PFSK-1 (cell line): ENCODE data around the gene AK8.

Experiments used
- FOXP2 ChIP-seq: optimal IDR thresholded peaks from 2 replicates; pipeline ENCODE3; 2011; ENCODE audit warnings: borderline replicate concordance, control low read depth, inconsistent platforms; ENCODE audit not compliant: insufficient read depth; ENCODE audit errors: extremely low read length, extremely low read depth
- POLR2AphosphoS5 ChIP-seq: IDR thresholded peaks from 2 replicates; pipeline ENCODE4 v1.6.1; 2012; ENCODE audit warnings: low read depth, mild to moderate bottlenecking, control low read depth, low read length, moderate library complexity
- REST ChIP-seq, 2 experiments: IDR thresholded peaks; 2 replicates each; pipeline versions ENCODE4 v1.6.1 to v1.8.0; 2011 to 2012; ENCODE audit warnings: low read depth in 2 of 2, low read length in 2 of 2, control low read depth in 1 of 2, inconsistent platforms in 1 of 2, mild to moderate bottlenecking in 1 of 2, moderate library complexity in 1 of 2; ENCODE audit not compliant: insufficient read depth in 1 of 2
- SIN3A ChIP-seq: IDR thresholded peaks from 2 replicates; pipeline ENCODE4 v1.6.1; 2012; ENCODE audit warnings: mild to moderate bottlenecking, low read length, moderate library complexity, borderline replicate concordance; ENCODE audit not compliant: insufficient read depth
- TAF1 ChIP-seq: IDR thresholded peaks from 2 replicates; pipeline ENCODE4 v1.6.1; 2012; ENCODE audit warnings: low read length, control low read depth, borderline replicate concordance; ENCODE audit not compliant: insufficient read depth

The AK8 gene

GRCh38 chr9:132703336-132703735, 174.7 kb downstream of the AK8 start:
- TF ChIP-seq POLR2AphosphoS5, result no peak

DNA sequence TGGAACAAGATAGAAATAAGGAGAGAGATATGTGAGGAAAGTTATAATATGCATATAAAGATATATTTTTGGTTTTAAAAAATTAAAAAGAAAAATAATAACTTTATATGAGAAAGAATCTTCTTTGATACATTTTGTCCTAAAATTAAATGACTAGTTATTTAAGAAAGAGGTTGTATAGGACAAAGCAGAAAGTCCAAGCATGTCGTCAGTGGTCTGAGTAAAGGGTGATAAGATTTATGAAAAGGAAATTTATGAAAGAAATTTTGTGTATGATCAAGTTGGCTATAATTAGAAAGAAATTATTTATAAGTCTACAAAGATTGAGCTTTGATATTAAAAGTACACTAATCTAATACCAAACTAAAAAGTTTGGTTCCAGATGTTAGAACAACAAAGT, 175.8 kb downstream of the AK8 start:
- TF ChIP-seq FOXP2, result no peak
- no peak for TF ChIP-seq REST (IDR thresholded peaks at IDR 0.05; ENCODE audit: insufficient read depth in 1 of 2, low read depth in 2 of 2, low read length in 2 of 2)
- TF ChIP-seq POLR2AphosphoS5, result no peak
- no peak for TF ChIP-seq TAF1
- no peak for TF ChIP-seq SIN3A

DNA sequence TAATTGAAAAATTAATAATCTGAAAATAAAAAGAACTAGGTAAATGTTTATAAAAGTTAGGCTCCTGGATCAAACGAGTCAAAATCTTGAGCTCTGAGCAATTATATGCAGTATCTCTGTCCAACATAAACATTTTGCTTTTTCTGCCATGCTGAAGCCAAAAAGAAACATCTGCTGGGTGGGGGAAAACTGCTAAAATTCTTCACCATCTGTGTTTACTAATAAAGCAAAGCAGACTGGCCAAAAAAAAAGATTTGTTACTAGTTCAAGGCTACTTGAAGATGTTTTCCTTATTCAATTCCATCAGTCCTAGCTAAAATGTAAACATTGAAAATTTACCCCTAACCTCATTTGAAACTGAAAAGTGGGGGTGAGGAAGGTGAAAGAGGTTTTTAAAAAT, 178.1 kb downstream of the AK8 start:
- TF ChIP-seq SIN3A (no peak), POLR2AphosphoS5 (no peak), TAF1 (no peak), REST (IDR thresholded peaks at IDR 0.05; ENCODE audit: insufficient read depth in 1 of 2, low read depth in 2 of 2, low read length in 2 of 2) (no peak), FOXP2 (no peak)

- TF ChIP-seq POLR2AphosphoS5, result no peak
- no peak for TF ChIP-seq REST (IDR thresholded peaks at IDR 0.05; ENCODE audit: insufficient read depth in 1 of 2, low read depth in 2 of 2, low read length in 2 of 2)
- TF ChIP-seq FOXP2, result no peak
- no peak for TF ChIP-seq SIN3A
- no peak for TF ChIP-seq TAF1
Measured at GRCh38 chr9:132698989-132699388, 179.1 kb downstream of the AK8 start.

DNA sequence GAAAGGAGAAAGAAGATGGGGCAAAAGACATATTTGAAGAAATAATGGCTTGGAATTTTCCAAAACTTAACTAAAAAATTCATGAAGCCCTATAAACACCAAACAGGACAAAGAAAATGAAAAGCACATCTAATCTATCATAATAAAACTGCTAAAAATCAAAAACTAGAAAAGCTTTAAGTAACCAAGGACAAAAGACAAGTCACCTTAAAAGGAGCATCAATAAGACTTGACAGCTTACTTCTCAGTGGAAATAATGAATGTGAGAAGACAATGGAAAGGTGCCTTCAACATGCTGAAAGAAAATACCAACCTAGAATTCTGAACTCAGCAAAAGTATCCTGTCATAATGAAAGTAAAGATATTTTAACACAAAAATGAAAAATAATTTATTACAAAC, 180.9 kb downstream of the AK8 start:
- TF ChIP-seq REST (IDR thresholded peaks at IDR 0.05; ENCODE audit: insufficient read depth in 1 of 2, low read depth in 2 of 2, low read length in 2 of 2) (no peak), SIN3A (no peak), TAF1 (no peak), FOXP2 (no peak), POLR2AphosphoS5 (no peak)

GRCh38 chr9:132694144-132694543, 183.9 kb downstream of the AK8 start:
- TF ChIP-seq TAF1 (no peak), POLR2AphosphoS5 (no peak), FOXP2 (no peak), SIN3A (no peak), REST (IDR thresholded peaks at IDR 0.05; ENCODE audit: insufficient read depth in 1 of 2, low read depth in 2 of 2, low read length in 2 of 2) (no peak)
